NT2/D1 (cell line): Measurements from ENCODE around the gene CCDC92B.

Experiments
- SUZ12 ChIP-seq: IDR thresholded peaks from 2 replicates; pipeline ENCODE4 v1.6.1; 2011; ENCODE audit not compliant: insufficient read length, insufficient read depth; ENCODE audit errors: extremely low read depth
- YY1 ChIP-seq: IDR thresholded peaks from 2 replicates; pipeline ENCODE4 v1.6.1; 2011; ENCODE audit not compliant: insufficient read length, insufficient read depth
- ZNF274 ChIP-seq: IDR thresholded peaks from 2 replicates; pipeline ENCODE4 v1.6.1; 2011; ENCODE audit warnings: mild to moderate bottlenecking, low read depth, low read length

GRCh38 chr17:2683912-2684311 is 65.5 kb downstream of the CCDC92B start:
- TF ChIP-seq SUZ12 (no peak), ZNF274 (no peak), YY1 (no peak)
